H1 (cell line): ENCODE data around the gene BTF3L4. TPM values are rescaled to one million over a fixed set of nuclear protein-coding genes. Genes with fewer than 3 reads are reported as not detected.

Source experiments
- CTCF ChIA-PET: fragments of 300-600 bp; sonication (Branson Sonifier 250); formaldehyde crosslinking; loops from one replicate; lab custom pipeline; 2021; ENCODE audit not compliant: partially characterized antibody; lab: Charles Lee
- POLR2A ChIA-PET: fragments of 300-600 bp; sonication (Branson Sonifier 250); formaldehyde crosslinking; loops from one replicate; lab custom pipeline; 2021; ENCODE audit warnings: inconsistent platforms; ENCODE audit not compliant: partially characterized antibody; lab: Charles Lee
- DNase-seq, 2 experiments: peaks; one replicate each; pipeline versions ENCODE4 v3.0.0 to v3.0.0-alpha.2; 2010 to 2022; ENCODE audit warnings: low spot score in 2 of 2, low read depth in 1 of 2, mixed read lengths in 1 of 2
- FAIRE-seq: peaks from 2 replicates; lab custom pipeline; 2011; peaks lifted over from hg19 to GRCh38; lab: Jason Lieb, UNC
- H2AFZ ChIP-seq: 2 replicates; pipeline ENCODE4 v1.8.1; 2012; ENCODE audit warnings: low read length, inconsistent platforms
- H2AK5ac ChIP-seq: 2 replicates; pipeline ENCODE4 v1.6.1; 2013; ENCODE audit warnings: low read depth, low read length
- H2BK120ac ChIP-seq: replicated peaks from 2 replicates; pipeline ENCODE3; 2013; ENCODE audit warnings: low read depth, low read length, inconsistent platforms
- H2BK12ac ChIP-seq: 2 replicates; pipeline ENCODE4 v1.6.1; 2013; ENCODE audit warnings: low read depth, low read length
- H2BK15ac ChIP-seq: 2 replicates; pipeline ENCODE4 v1.6.1; 2013; ENCODE audit warnings: low read length
- H2BK20ac ChIP-seq: 2 replicates; pipeline ENCODE4 v1.6.1; 2013; ENCODE audit warnings: low read length
- H2BK5ac ChIP-seq: 2 replicates; pipeline ENCODE4 v1.6.1; 2013; ENCODE audit warnings: low read depth, low read length
- H3K14ac ChIP-seq: 2 replicates; pipeline ENCODE4 v1.6.1; 2013; ENCODE audit warnings: inconsistent platforms; ENCODE audit not compliant: insufficient read length
- H3K18ac ChIP-seq: 2 replicates; pipeline ENCODE4 v1.6.1; 2013; ENCODE audit warnings: low read length; ENCODE audit errors: extremely low read depth
- H3K23ac ChIP-seq: 2 replicates; pipeline ENCODE4 v1.6.1; 2013; ENCODE audit warnings: inconsistent platforms; ENCODE audit not compliant: insufficient read length
- H3K23me2 ChIP-seq: 2 replicates; pipeline ENCODE4 v1.6.1; 2013; ENCODE audit warnings: low read depth, low read length
- H3K27ac ChIP-seq: 2 replicates; pipeline ENCODE4 v1.6.1; 2011; ENCODE audit warnings: low read depth, low read length, inconsistent platforms
- H3K27me3 ChIP-seq, 4 experiments: replicated peaks in 1 of 4; 1 replicate in 1 of 4; 2 replicates in 3 of 4; pipeline versions ENCODE4 v1.6.1 to v1.8.1; 2011 to 2013; ENCODE audit warnings: low read length in 3 of 4, mild to moderate bottlenecking in 3 of 4, inconsistent platforms in 2 of 4, mixed read lengths in 2 of 4, moderate library complexity in 1 of 4; ENCODE audit not compliant: control insufficient read depth in 3 of 4, insufficient read depth in 3 of 4; ENCODE audit errors: extremely low read depth in 1 of 4
- H3K36me3 ChIP-seq, 4 experiments: 2 replicates each; pipeline versions ENCODE4 v1.6.1 to v1.8.1; 2011 to 2013; ENCODE audit warnings: mild to moderate bottlenecking in 4 of 4, low read length in 3 of 4, moderate library complexity in 2 of 4, control low read depth in 1 of 4, inconsistent platforms in 1 of 4; ENCODE audit not compliant: insufficient read depth in 4 of 4, control insufficient read depth in 2 of 4
- H3K4ac ChIP-seq: replicated peaks from 2 replicates; pipeline ENCODE3; 2013; ENCODE audit warnings: low read length, low read depth, mixed read lengths, inconsistent platforms; ENCODE audit not compliant: insufficient read length
- H3K4me1 ChIP-seq, 4 experiments: replicated peaks in 1 of 4; 1 replicate in 1 of 4; 2 replicates in 3 of 4; pipeline versions ENCODE4 v1.6.1 to v1.8.1; 2011 to 2013; ENCODE audit warnings: low read length in 3 of 4, inconsistent platforms in 2 of 4, mixed read lengths in 1 of 4; ENCODE audit not compliant: insufficient read depth in 4 of 4, control insufficient read depth in 3 of 4
- H3K4me2 ChIP-seq, 2 experiments: 2 replicates each; pipeline versions ENCODE4 v1.6.1 to v1.8.1; 2011 to 2013; ENCODE audit warnings: low read depth in 2 of 2, low read length in 2 of 2, control low read depth in 1 of 2, inconsistent platforms in 1 of 2, mild to moderate bottlenecking in 1 of 2; ENCODE audit not compliant: insufficient read depth in 1 of 2
- H3K4me3 ChIP-seq, 4 experiments: fragments of 200-600, 300-600 bp in 1 of 4; sonication (generic), shearing (Covaris generic), sonication (Bioruptor Twin) in 1 of 4; 2 replicates each; pipeline versions ENCODE4 v1.5.1 to v1.8.1; 2011 to 2016; ENCODE audit warnings: low read length in 4 of 4, low read depth in 3 of 4, control low read depth in 2 of 4, inconsistent platforms in 2 of 4, mild to moderate bottlenecking in 2 of 4, mixed read lengths in 1 of 4, moderate library complexity in 1 of 4; ENCODE audit not compliant: insufficient read depth in 2 of 4; ENCODE audit errors: extremely low read depth in 1 of 4
- H3K56ac ChIP-seq: replicated peaks from 2 replicates; pipeline ENCODE3; 2013; ENCODE audit warnings: low read depth, mild to moderate bottlenecking, mixed read lengths, low read length, inconsistent platforms; ENCODE audit not compliant: insufficient read length
- H3K79me1 ChIP-seq: 2 replicates; pipeline ENCODE4 v1.6.1; 2013; ENCODE audit warnings: low read depth, low read length, control low read depth
- H3K79me2 ChIP-seq, 2 experiments: 2 replicates each; pipeline versions ENCODE4 v1.6.1 to v1.8.1; 2012 to 2013; ENCODE audit warnings: low read length in 2 of 2, mild to moderate bottlenecking in 2 of 2, inconsistent platforms in 1 of 2; ENCODE audit not compliant: insufficient read depth in 2 of 2, control insufficient read depth in 1 of 2
- H3K9ac ChIP-seq, 4 experiments: replicated peaks in 1 of 4; 1 replicate in 1 of 4; 2 replicates in 3 of 4; pipeline versions ENCODE4 v1.6.1 to v1.8.1; 2011 to 2013; ENCODE audit warnings: low read depth in 3 of 4, low read length in 3 of 4, control low read depth in 2 of 4, mild to moderate bottlenecking in 2 of 4, moderate library complexity in 2 of 4, inconsistent platforms in 1 of 4; ENCODE audit errors: extremely low read depth in 1 of 4
- H3K9me3 ChIP-seq, 2 experiments: 2 replicates each; pipeline versions ENCODE4 v1.6.1 to v1.8.1; 2012 to 2013; ENCODE audit warnings: mild to moderate bottlenecking in 2 of 2, moderate library complexity in 2 of 2, control low read depth in 1 of 2, inconsistent platforms in 1 of 2, low read depth in 1 of 2, low read length in 1 of 2, mixed read lengths in 1 of 2; ENCODE audit not compliant: insufficient read depth in 2 of 2
- H4K20me1 ChIP-seq, 2 experiments: replicated peaks in 1 of 2; 2 replicates each; pipeline versions ENCODE3 to v1.8.1; 2011 to 2013; ENCODE audit warnings: inconsistent platforms in 2 of 2, low read length in 2 of 2, mild to moderate bottlenecking in 1 of 2; ENCODE audit not compliant: insufficient read depth in 2 of 2, control insufficient read depth in 1 of 2
- H4K5ac ChIP-seq: 2 replicates; pipeline ENCODE4 v1.6.1; 2013; ENCODE audit warnings: low read length, low read depth, mixed read lengths, inconsistent platforms; ENCODE audit not compliant: insufficient read length
- H4K8ac ChIP-seq: 2 replicates; pipeline ENCODE4 v1.8.0; 2013; ENCODE audit warnings: mild to moderate bottlenecking, moderate library complexity, low read length, inconsistent platforms; ENCODE audit not compliant: insufficient read depth; ENCODE audit errors: extremely low read depth
- H4K91ac ChIP-seq: replicated peaks from 2 replicates; pipeline ENCODE3; 2013; ENCODE audit warnings: low read length, mixed read lengths, inconsistent platforms; ENCODE audit not compliant: insufficient read length
- EGR1 ChIP-seq: IDR thresholded peaks from 2 replicates; pipeline ENCODE4 v1.6.1; 2011; ENCODE audit warnings: low read depth, low read length, borderline replicate concordance
- GABPA ChIP-seq: IDR thresholded peaks from 2 replicates; pipeline ENCODE4 v1.6.1; 2011; ENCODE audit warnings: mild to moderate bottlenecking, low read length, moderate library complexity, borderline replicate concordance; ENCODE audit not compliant: insufficient read depth
- TEAD4 ChIP-seq: IDR thresholded peaks from 2 replicates; pipeline ENCODE4 v1.6.1; 2012; ENCODE audit warnings: low read depth, low read length, inconsistent platforms, mixed read lengths
- polyA plus RNA-seq, 7 experiments: library from polyadenylated mRNA; depleted of rRNA in 3 of 7; stranded (reverse) in 5 of 7; unstranded in 2 of 7; fragments of >200 nt in 5 of 7; fragments of 200-250 nt in 2 of 7; gene quantifications; 1 replicate in 5 of 7; 2 replicates in 1 of 7; 4 replicates in 1 of 7; pipeline versions ENCODE4 v1.2.1 to v1.2.3, GENCODE V29; 2011 to 2013; ENCODE audit warnings: missing spikeins in 2 of 7, mixed read lengths in 2 of 7
- total RNA-seq: library from RNA; stranded (reverse); fragmentation: NEBNext Ultra II Directional; extraction: Animal tissue kit (Norgen Biotek cat#: 25700); gene quantifications from 2 replicates; pipeline ENCODE4 v1.2.1, GENCODE V29; 2021

The BTF3L4 gene
- total and polyA plus RNA-seq, 2 of the 8 experiments (the other 6 are each of a cell fraction or from before 2014, with no cell fraction given): 76.1 to 98.3 TPM

- H2BK120ac ChIP-seq: no peak overlapping the region
- no peak overlapping the region for H4K91ac ChIP-seq
- H3K79me2 ChIP-seq: peaks cover 13 to 72% of the 10 kb centered on the region in 2 experiments
- DNase-seq (no peak), FAIRE-seq (no peak)
- no peak overlapping the region for H2AFZ ChIP-seq
- no peak overlapping the region for H2BK20ac ChIP-seq
- H3K9me3 ChIP-seq: no peaks in the 10 kb centered on the region
- H2BK15ac ChIP-seq: no peak overlapping the region
- no peaks in the 10 kb centered on the region for H3K27me3 ChIP-seq
- no peak overlapping the region for H3K14ac ChIP-seq
- H3K27ac ChIP-seq: no peak overlapping the region
- peaks cover 11 to 39% (median 29%) of the 10 kb centered on the region in 4 experiments for H3K36me3 ChIP-seq
- H3K4ac ChIP-seq: no peak overlapping the region
- no peak overlapping the region for H3K56ac ChIP-seq
- H3K23ac ChIP-seq: no peak overlapping the region
- no peak overlapping the region for H3K18ac ChIP-seq
- H2BK5ac ChIP-seq: no peak overlapping the region
- H4K20me1 ChIP-seq: peaks cover 0 to 7% of the 10 kb centered on the region in 2 experiments
- peaks cover 8% of the 10 kb centered on the region; the same call in 1 of the 2 replicates for H3K23me2 ChIP-seq
- TF ChIP-seq EGR1 (no peak), GABPA (no peak), TEAD4 (no peak)
- POLR2A ChIA-PET: interaction anchor here (1.2 to 3.2 kb wide), 3 partner anchors 11 to 26 kb away, joined by 5 to 22 read pairs (median 6); partner anchors contain the start of gene KTI12
- no peak overlapping the region for H3K9ac ChIP-seq
- no peak overlapping the region for H2AK5ac ChIP-seq
- H4K8ac ChIP-seq: no peak overlapping the region
- H3K79me1 ChIP-seq: no peaks in the 10 kb centered on the region; the same call in none of the 2 replicates
- H2BK12ac ChIP-seq: no peak overlapping the region
- peaks cover 0 to 7% (median 2%) of the 10 kb centered on the region in 4 experiments; a peak in 3 of 7 replicates for H3K4me1 ChIP-seq
- no peak overlapping the region for H3K4me3 ChIP-seq
- H4K5ac ChIP-seq: no peak overlapping the region
- H3K4me2 ChIP-seq: 0 out of 4 replicates have a peak overlapping the region, but pooled peaks of 1 of the 2 experiments have one; percentile 8
- CTCF ChIA-PET: interaction anchor here (1.0 to 1.7 kb wide), 3 partner anchors 12 to 67 kb away, joined by 3 read pairs; no protein-coding TSS in a partner anchor
Measured at GRCh38 chr1:52059321-52059720, 3.2 kb downstream of the BTF3L4 start.
